ENCODE results near the gene WDR36.

The WDR36 gene

DNA sequence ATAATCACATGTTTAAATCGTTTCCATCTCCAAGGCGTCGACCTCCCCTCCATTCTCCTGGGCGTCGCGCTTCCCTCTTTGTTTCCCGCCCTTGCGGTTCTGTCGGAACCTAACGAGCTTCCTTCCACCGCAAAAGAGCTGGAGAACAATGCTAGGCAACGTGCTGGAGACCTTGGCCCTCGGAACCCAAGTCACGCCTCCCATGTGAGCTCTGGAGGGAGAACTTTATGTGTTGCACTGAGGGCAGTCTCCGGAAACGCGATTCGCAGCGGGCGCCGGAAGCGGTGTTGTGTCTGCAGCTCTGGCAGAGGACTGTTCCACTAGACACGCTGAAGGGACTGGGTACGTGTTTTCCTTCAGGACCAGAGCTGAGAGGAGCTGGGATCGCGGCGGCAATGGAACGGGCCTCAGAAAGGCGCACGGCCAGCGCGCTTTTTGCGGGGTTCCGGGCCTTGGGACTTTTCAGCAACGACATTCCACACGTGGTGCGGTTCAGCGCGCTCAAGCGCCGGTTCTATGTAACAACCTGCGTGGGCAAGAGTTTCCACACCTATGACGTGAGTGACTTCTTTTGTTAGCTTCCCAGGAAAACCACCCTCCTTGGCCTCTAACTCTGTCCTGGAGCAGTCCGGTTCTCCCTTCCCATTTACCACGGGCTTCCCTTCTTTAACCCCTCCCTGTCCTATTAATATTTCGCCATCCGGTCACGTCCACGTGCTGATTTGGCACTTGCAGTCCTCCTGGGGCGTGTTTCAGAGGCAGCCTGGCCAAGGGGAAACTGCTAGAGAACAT, at the start of gene WDR36:
WDR36 (plus strand) TSS at position 287 of the 792 bp plus-strand sequence; CDS start at position 396, 109 bp downstream.
- peaks cover 14% of the 10 kb centered on the region for H3K36me3 Mint-ChIP-seq (ENCODE audit: low read depth)
- H3K4me3 Mint-ChIP-seq: peak within 1 kb of the TSS; percentile 94
- peak; percentile 87 for DNase-seq (ENCODE audit: low spot score)
- H3K27me3 Mint-ChIP-seq (ENCODE audit: low read depth): peaks cover 2% of the 10 kb centered on the region
- H3K4me1 Mint-ChIP-seq (ENCODE audit: low read depth): peaks cover 27% of the 10 kb centered on the region
- peaks cover 3% of the 10 kb centered on the region for H3K9me3 Mint-ChIP-seq
- peak within 1 kb of the TSS; percentile 92 for H3K27ac Mint-ChIP-seq

DNA sequence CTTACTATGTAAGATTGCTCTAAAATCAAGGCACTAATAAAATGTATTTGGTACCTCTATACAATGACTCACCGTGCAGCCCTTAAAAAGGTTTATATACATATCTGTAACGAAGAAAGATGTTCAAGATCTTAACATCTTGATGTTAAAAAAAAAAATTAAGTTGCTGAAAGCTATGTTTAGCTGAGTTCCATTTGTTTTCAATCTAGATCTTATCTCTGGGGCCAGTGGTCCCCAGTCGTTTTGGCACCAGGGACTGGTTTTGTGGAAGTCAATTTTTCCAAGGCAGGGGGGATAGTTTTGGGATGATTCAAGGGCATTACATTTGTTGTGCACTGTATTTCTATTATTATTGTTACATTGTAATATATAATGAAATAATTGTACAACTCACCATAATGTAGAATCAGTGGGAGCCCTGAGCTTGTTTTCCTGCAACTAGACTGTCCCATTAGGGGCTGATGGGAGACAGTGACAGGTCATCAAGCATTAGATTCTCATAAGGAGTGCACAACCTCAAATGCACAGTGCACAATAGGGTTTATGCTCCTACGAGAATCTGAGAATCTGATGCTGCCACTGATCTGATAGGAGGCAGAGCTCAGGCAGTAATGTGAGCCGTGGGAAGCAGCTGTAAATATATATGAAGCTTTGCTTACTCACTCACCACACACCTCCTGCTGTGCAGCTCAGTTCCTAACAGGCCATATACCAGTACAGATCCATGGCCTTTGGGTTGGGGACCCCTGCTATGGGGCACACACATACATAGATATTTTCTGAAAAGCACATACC, 48.2 kb upstream of the WDR36 start:
- no peak overlapping the region for H3K4me3 Mint-ChIP-seq
- DNase-seq (ENCODE audit: low spot score): no peak
- H3K36me3 Mint-ChIP-seq (ENCODE audit: low read depth): no peaks in the 10 kb centered on the region
- no peaks in the 10 kb centered on the region for H3K9me3 Mint-ChIP-seq
- no peak overlapping the region for H3K27ac Mint-ChIP-seq
- peaks cover 8% of the 10 kb centered on the region for H3K27me3 Mint-ChIP-seq (ENCODE audit: low read depth)
- no peaks in the 10 kb centered on the region for H3K4me1 Mint-ChIP-seq (ENCODE audit: low read depth)

DNA sequence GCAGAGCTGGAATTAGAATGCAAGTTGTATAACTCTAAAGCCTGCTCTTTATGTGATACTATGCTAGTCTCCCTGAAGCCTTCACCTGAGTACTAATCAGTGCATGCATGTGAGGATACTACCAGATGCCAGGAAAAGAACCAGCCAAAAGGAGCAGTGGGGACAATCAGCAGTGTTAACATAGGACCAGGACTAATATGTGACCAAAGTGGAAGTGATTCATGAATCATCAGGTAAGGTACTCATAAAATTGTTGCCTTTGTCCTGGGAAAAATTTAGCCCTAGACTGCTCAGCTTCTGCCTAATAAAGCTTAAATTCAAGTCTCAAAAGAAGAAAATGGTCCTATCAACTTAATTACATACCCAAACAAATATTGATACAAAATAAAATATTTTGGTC, 34.1 kb upstream of the WDR36 start:
- no peak overlapping the region for H3K4me3 Mint-ChIP-seq

DNA sequence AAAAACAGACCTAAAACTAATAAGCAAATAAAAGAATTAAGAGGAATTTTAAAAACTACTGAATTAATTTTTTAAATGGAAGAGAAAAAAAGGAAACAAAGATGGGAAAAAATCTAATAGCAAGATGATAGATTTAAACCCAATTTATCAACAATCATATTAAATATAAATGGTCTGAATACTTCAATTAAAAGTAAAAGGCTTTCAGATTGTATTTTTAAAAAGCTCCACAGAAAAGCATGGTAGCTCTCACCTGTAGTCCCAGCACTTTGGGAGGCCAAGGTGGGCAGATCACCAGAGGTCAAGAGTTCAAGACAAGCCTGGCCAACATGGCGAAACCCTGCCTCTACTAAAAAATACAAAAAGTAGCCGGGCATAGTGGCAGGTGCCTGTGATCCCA, 32.0 kb upstream of the WDR36 start:
- no peak for DNase-seq (ENCODE audit: low spot score)
- H3K4me3 Mint-ChIP-seq: no peak overlapping the region
- H3K9me3 Mint-ChIP-seq: no peaks in the 10 kb centered on the region
- H3K4me1 Mint-ChIP-seq (ENCODE audit: low read depth): no peaks in the 10 kb centered on the region
- peaks cover 31% of the 10 kb centered on the region for H3K27me3 Mint-ChIP-seq (ENCODE audit: low read depth)
- H3K36me3 Mint-ChIP-seq (ENCODE audit: low read depth): no peaks in the 10 kb centered on the region
- no peak overlapping the region for H3K27ac Mint-ChIP-seq

More for the DNA sequence above, 34.1 kb upstream of the WDR36 start:
- H3K4me1 Mint-ChIP-seq (ENCODE audit: low read depth): no peaks in the 10 kb centered on the region
- no peaks in the 10 kb centered on the region for H3K36me3 Mint-ChIP-seq (ENCODE audit: low read depth)
- no peak overlapping the region for H3K27ac Mint-ChIP-seq
- peaks cover 24% of the 10 kb centered on the region for H3K27me3 Mint-ChIP-seq (ENCODE audit: low read depth)
- DNase-seq (ENCODE audit: low spot score): no peak
- H3K9me3 Mint-ChIP-seq: no peaks in the 10 kb centered on the region

DNA sequence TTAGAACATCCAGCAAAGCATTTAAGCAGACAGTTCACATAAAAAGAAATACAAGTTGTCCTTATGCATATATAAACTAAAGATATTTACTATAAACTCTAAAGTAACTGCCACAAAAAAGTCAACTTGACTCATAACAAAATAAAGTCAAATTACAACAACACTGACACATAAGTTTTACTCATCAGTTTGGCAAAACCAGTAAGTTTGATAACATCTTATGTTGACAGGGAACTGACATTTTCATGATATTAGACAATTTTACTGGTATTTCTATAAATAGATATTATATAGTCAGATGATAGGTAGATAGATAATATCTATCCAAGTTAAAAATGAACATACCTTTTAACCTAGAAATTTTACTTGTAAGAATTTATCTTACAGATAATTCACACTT, 30.5 kb upstream of the WDR36 start:
- Mint-ChIP-seq H3K27me3 (ENCODE audit: low read depth) (peaks cover 42% of the 10 kb centered on the region), H3K4me3 (no peak overlapping the region), H3K27ac (no peak overlapping the region), H3K36me3 (ENCODE audit: low read depth) (no peaks in the 10 kb centered on the region), H3K4me1 (ENCODE audit: low read depth) (no peaks in the 10 kb centered on the region), H3K9me3 (no peaks in the 10 kb centered on the region)
- no peak for DNase-seq (ENCODE audit: low spot score)

GRCh38 chr5:111063709-111064322, 28.3 kb upstream of the WDR36 start:
- H3K4me1 Mint-ChIP-seq (ENCODE audit: low read depth): no peaks in the 10 kb centered on the region
- H3K4me3 Mint-ChIP-seq: no peak overlapping the region
- H3K27me3 Mint-ChIP-seq (ENCODE audit: low read depth): peaks cover 60% of the 10 kb centered on the region
- no peaks in the 10 kb centered on the region for H3K36me3 Mint-ChIP-seq (ENCODE audit: low read depth)
- no peak for DNase-seq (ENCODE audit: low spot score)
- H3K27ac Mint-ChIP-seq: no peak overlapping the region
- no peaks in the 10 kb centered on the region for H3K9me3 Mint-ChIP-seq

GRCh38 chr5:111066261-111066938, 25.7 kb upstream of the WDR36 start:
- no peak overlapping the region for H3K27ac Mint-ChIP-seq
- H3K27me3 Mint-ChIP-seq (ENCODE audit: low read depth): peaks cover 80% of the 10 kb centered on the region
- H3K4me1 Mint-ChIP-seq (ENCODE audit: low read depth): peaks cover 5% of the 10 kb centered on the region
- no peak overlapping the region for H3K4me3 Mint-ChIP-seq
- no peak for DNase-seq (ENCODE audit: low spot score)
- H3K9me3 Mint-ChIP-seq: no peaks in the 10 kb centered on the region
- no peaks in the 10 kb centered on the region for H3K36me3 Mint-ChIP-seq (ENCODE audit: low read depth)

DNA sequence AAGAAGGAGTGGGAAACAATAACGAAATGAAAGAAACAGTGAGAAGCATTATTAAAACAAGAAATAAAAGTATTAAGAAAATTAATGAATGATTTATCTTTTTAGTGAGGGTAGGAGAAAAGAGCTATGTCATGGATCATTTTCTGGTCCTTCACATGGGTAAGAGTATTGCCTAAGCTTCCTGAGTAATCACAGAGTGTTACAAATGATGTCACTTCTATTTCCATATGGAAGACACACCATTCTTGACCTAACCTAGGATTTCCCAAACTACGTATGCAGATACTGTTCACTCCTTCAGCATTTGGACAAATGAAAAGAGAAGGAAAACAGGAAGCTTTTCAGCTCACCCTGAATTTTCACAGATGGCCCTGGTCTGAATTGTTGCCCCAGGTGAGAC, 23.9 kb upstream of the WDR36 start:
- no peak overlapping the region for H3K4me3 Mint-ChIP-seq
- peaks cover 6% of the 10 kb centered on the region for H3K4me1 Mint-ChIP-seq (ENCODE audit: low read depth)
- DNase-seq (ENCODE audit: low spot score): no peak
- H3K27me3 Mint-ChIP-seq (ENCODE audit: low read depth): peaks cover 94% of the 10 kb centered on the region
- no peaks in the 10 kb centered on the region for H3K9me3 Mint-ChIP-seq
- no peaks in the 10 kb centered on the region for H3K36me3 Mint-ChIP-seq (ENCODE audit: low read depth)
- no peak overlapping the region for H3K27ac Mint-ChIP-seq

GRCh38 chr5:111069839-111070238, 22.3 kb upstream of the WDR36 start:
- H3K9me3 Mint-ChIP-seq: no peaks in the 10 kb centered on the region
- peaks cover 96% of the 10 kb centered on the region for H3K27me3 Mint-ChIP-seq (ENCODE audit: low read depth)
- no peak overlapping the region for H3K4me3 Mint-ChIP-seq
- peaks cover 17% of the 10 kb centered on the region for H3K4me1 Mint-ChIP-seq (ENCODE audit: low read depth)
- H3K36me3 Mint-ChIP-seq (ENCODE audit: low read depth): no peaks in the 10 kb centered on the region
- DNase-seq (ENCODE audit: low spot score): no peak
- H3K27ac Mint-ChIP-seq: no peak overlapping the region

- Mint-ChIP-seq H3K27me3 (ENCODE audit: low read depth) (peaks cover 95% of the 10 kb centered on the region), H3K36me3 (ENCODE audit: low read depth) (no peaks in the 10 kb centered on the region), H3K9me3 (no peaks in the 10 kb centered on the region), H3K4me3 (peak overlapping the region; percentile 47), H3K4me1 (ENCODE audit: low read depth) (peaks cover 17% of the 10 kb centered on the region), H3K27ac (no peak overlapping the region)
- peak; percentile 28 for DNase-seq (ENCODE audit: low spot score)
Measured at GRCh38 chr5:111070272-111071134, 21.6 kb upstream of the WDR36 start.

DNA sequence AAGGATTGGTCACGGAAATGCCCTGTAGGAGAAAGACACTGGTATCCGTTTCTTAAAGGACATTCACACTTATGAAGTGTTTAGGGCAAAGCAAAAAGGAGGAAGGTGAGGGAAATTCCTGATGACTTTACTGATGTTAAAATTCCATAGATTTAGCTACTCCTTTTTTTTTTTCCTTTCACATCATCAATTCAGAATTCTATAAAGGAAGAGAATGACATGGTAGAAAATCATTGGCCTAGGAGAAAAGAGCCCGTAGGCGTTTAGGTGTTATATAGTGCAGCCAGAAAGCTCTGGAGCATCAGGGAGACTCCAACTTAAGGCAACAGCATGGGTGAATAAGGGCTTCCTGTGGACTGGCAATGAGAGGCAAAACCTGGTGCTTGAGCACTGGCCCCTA, 20.7 kb upstream of the WDR36 start, which contains the start of gene TSLP:
TSLP (plus strand) TSS at position 301 of the 400 bp plus-strand sequence. CDS start 178 bp downstream, outside the sequence.
- H3K27ac Mint-ChIP-seq: no peak within 1 kb of the TSS

DNA sequence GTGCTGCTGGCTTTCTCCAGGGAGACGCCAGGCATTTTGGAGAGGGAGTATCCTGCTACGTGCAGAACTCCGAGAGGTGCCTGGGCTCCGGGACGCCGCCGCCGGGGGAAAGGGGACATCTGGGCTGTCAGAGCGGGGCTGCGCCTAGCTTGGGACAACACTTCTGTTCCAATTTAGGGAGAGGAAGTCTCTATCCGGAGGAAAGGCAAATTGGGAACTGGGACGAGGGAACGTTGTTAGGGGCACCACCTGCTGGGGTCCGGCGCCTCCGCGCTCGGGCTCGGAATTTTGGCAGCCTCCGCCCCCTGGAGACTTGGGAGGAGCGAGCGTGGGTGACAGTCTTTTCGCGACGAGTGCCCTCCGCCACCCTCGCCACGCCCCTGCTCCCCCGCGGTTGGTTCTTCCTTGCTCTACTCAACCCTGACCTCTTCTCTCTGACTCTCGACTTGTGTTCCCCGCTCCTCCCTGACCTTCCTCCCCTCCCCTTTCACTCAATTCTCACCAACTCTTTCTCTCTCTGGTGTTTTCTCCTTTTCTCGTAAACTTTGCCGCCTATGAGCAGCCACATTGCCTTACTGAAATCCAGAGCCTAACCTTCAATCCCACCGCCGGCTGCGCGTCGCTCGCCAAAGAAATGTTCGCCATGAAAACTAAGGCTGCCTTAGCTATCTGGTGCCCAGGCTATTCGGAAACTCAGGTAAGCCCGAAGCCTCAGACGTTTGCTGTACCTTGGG, 19.0 kb upstream of the WDR36 start:
- DNase-seq (ENCODE audit: low spot score): peak; percentile 72
- H3K36me3 Mint-ChIP-seq (ENCODE audit: low read depth): no peaks in the 10 kb centered on the region
- no peak overlapping the region for H3K27ac Mint-ChIP-seq
- no peaks in the 10 kb centered on the region for H3K9me3 Mint-ChIP-seq
- H3K4me3 Mint-ChIP-seq: peak overlapping the region; percentile 89
- H3K4me1 Mint-ChIP-seq (ENCODE audit: low read depth): peaks cover 17% of the 10 kb centered on the region
- H3K27me3 Mint-ChIP-seq (ENCODE audit: low read depth): peaks cover 76% of the 10 kb centered on the region

More for the DNA sequence above, 20.7 kb upstream of the WDR36 start, which contains the start of gene TSLP:
- Mint-ChIP-seq H3K36me3 (ENCODE audit: low read depth) (no peaks in the 10 kb centered on the region), H3K9me3 (no peaks in the 10 kb centered on the region), H3K27me3 (ENCODE audit: low read depth) (peaks cover 88% of the 10 kb centered on the region), H3K4me3 (peak within 1 kb of the TSS; percentile 89), H3K4me1 (ENCODE audit: low read depth) (peaks cover 17% of the 10 kb centered on the region)
- DNase-seq (ENCODE audit: low spot score): no peak

Data from T-helper 2 cell treated with Interferon-gamma antibody and Interleukin-4, amounts not matched to agents 5 μg/mL and 100 μg/mL, for 36 hours (primary cell).